GM21367 (cell line): Measurements from ENCODE around the gene SLC6A9.
A peak's percentile ranks its signal among the peaks of the same experiment; 100 is the strongest.

Experiments used
- ATAC-seq: cut with Tn5 transposase; IDR thresholded peaks from one replicate; pipeline ENCODE4 v1.9.1; 2021; ENCODE audit not compliant: unreplicated experiment

The SLC6A9 gene

GRCh38 chr1:44008259-44008658 lies 23.0 kb downstream of the SLC6A9 start:
- no peak for ATAC-seq

GRCh38 chr1:44002606-44003157 lies 28.6 kb downstream of the SLC6A9 start:
- no peak for ATAC-seq

- no peak for ATAC-seq
Observed at GRCh38 chr1:44002165-44002564, 29.1 kb downstream of the SLC6A9 start.

GRCh38 chr1:44000122-44000665 lies 31.1 kb downstream of the SLC6A9 start:
- no peak for ATAC-seq

DNA sequence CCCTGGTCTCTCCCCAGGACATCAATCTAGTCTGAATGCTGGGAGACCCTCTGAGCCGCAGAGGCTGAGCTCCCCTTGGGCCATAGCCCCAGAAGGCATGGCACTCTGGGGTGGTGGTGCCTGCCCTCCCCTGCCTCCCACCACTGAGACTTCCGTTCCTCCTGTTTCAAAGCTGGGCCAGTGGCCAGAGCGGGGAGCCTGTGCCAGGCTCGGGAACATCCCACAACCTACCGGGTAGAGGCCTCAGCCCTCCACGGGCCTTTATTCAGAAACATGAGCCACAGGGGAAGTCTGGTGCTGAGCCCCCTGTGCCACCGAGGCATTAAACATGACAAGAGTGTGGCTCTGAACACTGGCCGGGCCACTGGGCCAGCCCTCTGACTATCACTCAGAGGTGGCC lies 31.8 kb downstream of the SLC6A9 start:
- ATAC-seq, result no peak

DNA sequence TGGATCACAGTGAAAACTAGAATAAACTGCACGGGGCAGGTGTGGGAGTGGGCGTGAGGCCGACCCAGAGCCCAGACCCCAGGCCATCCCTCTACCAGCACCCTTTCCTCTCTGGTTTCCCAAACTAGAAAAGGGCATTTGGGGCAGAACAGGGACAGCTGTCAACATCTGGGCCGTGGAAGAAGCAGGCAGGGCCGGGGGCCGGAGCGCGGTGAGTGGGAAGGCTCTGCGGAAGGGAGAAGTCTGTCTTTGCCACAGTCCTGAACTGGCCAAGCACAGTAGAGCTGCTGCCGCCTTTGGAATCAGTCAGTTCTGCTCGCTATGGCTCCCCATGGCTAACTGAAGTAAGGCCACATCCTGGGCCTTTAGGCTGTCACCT lies 33.3 kb downstream of the SLC6A9 start:
- no peak for ATAC-seq

DNA sequence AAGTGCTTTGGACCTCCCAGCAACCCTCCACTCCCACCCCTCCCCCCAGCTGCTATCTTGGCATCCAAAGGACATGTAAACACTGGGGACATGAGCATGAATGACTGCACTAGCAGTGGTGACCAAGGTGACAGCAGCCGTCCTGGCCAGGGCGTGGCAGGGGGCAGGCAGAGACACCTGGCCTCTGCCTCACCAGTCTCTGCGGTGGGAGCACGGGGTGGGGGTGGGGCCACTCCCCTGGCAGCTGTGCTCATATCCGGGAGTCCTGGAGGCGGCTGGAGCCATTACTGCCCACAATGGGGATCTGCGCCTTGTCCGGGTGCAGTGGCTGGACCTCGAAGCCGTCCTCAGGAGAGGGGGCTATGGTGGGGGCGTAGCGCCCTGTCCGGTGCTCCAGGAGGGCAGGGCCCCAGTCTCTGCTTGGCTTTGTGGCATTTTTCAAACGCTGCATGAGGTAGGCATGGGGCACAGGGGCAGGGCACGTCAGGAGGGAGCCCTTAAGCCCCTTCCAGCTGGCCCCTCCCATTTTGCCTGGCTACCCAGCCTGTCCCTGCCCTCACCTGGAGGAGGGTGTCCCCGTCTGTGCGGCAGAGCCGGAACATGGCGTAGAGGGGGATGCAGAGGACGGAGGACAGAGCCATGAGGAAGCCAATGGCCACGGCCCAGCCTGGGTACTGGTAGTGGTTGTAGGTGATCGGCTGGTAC lies 33.8 kb downstream of the SLC6A9 start:
- no peak for ATAC-seq

DNA sequence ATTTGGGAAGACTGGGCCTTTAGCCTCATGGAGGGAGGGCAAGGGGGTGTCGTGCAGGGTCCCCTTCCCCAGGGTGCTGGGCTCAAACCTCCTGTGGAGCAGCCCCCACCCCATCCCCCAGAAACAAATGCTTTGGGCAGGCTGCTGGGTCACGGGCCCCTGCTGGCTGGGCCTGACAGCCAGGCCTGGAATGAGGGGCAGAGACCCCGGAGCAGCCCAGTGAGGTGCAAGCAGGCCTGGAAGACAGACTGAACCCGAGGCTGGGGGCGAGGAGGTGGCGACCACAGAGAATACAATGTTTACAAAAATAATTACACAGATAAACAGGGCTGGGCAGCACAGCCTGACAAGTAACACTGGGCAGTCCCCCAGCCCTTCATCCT lies 34.5 kb downstream of the SLC6A9 start:
- no peak for ATAC-seq

GRCh38 chr1:43995984-43996732 lies 35.1 kb downstream of the SLC6A9 start:
- no peak for ATAC-seq

DNA sequence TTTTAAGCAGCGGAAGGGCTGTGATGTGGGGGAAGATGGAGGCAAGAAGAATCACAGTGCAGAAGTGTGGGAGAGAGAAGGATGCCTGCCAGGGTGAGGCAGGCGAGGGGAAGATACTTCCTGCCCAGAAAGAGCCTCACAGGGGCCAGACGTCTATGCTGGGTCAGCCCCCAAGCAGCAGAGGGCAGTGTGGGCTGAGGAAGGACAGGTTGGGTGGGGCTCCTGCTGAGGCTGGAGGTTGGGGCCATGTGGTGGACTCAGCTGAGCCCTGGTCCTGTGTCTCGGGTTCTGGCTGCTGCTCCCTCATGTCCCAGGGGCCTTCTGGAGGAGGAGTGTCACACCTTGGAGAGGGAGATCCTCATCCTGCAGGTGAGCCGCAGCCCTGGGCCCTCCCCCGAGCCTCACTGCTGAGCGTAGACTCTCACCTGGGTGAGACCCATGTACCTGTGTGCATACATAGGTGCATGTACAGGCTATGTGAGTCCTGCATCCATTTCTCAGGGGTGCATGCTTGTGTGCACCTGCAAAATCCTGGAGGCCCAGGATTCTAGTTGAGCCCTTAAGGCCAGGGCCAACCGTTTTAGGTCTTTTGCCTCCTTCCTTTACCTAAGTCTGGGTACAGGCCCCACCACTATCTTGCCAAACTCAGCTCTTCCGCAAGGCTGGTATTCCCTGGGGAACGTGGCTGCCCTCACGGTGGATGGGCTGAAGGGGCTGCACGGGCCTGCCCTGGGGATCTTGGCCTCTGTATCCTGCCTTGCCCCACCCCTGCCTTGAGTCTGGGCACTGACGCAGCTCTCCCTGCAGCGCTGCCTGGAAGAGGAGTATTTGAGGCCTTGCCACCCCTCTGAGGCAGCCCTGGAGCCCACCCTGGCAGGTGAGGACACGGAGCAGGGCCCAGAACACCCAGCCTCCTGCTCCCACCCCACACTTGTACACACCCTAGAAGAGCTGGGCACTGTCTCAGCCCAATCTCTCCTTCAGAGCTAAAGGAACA lies 36.2 kb downstream of the SLC6A9 start:
- ATAC-seq, result no peak

GRCh38 chr1:43994071-43994470 lies 37.2 kb downstream of the SLC6A9 start:
- no peak for ATAC-seq

DNA sequence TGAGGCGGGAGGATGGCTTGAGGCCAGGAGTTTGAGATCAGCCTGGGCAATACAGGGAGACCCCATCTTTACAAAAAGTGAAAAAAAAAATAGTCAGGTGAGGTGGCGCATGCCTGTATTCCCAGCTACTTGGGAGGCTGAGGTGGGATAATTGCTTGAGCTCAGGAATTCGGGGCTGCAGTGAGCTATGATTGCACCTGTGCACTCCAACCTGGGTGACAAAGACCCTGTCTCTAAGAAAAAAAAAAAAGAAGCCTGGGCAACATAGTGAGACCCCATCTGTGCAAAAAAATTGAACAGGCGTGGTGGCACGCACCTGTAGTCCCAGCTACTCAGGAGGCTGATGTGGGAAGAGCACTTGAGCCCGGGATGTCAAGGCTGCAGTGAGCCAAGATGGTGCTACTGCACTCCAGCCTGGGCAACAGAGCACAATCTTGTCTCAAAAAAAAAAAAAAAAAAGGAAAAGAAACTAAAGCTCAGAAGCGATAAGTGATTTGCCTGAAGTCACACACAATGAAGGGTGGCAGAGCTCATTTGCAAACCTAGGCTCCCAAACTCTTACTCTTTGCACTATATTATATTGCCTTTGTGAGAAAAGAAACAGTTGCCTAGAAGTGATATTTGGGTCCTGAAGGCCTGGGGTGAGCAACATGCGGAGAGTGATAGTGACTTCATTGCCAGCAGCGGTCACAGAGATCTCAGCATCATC lies 37.9 kb downstream of the SLC6A9 start:
- ATAC-seq, result no peak

DNA sequence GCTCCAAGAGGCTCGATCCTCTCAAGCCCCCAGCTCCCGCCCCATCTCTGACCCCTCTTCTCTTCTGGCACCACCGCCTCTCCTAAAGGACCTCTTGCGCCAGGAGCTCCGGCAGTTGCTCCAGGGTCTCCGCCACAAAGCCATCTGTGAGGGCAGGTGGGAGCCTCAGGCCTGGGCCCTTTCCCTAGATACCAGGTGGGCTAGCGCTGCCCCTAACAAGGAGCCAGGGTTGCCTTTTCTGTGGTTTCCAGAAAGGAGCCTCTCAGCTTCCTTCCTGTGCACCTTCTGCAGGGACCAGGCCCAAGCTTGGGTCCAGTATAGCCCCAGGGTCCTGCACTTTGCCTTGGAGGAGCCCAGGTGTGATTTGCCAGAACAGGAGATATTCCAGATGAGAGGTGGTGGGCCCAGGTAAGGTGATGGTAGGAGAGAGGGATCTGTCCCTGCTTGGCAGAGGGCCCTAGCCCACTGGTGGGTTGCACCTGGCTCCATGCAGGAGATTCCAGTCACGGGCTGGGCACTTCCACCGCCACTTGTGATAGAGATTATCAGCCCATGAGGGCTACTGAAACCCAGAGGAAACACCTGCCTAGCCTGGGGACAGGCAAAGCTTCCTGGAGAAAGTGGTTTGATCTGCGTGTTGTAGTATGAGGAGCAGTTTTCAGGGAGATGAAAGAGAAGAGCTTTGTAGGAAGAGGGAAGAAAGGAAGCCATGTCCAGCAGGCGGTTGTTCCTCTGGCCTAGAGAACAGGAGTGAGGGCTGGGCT lies 38.8 kb downstream of the SLC6A9 start:
- no peak for ATAC-seq

GRCh38 chr1:43991476-43992231 lies 39.6 kb downstream of the SLC6A9 start, which contains the start of gene CCDC24:
TSS of gene CCDC24 (plus strand) at chr1:43991599. CDS start at chr1:43991879, 280 bp downstream.
- ATAC-seq, result peak; percentile 58

GRCh38 chr1:43991200-43991475 lies 40.1 kb downstream of the SLC6A9 start:
- ATAC-seq, result no peak

- ATAC-seq, result no peak
Observed at GRCh38 chr1:43990271-43991199, 40.7 kb downstream of the SLC6A9 start.

DNA sequence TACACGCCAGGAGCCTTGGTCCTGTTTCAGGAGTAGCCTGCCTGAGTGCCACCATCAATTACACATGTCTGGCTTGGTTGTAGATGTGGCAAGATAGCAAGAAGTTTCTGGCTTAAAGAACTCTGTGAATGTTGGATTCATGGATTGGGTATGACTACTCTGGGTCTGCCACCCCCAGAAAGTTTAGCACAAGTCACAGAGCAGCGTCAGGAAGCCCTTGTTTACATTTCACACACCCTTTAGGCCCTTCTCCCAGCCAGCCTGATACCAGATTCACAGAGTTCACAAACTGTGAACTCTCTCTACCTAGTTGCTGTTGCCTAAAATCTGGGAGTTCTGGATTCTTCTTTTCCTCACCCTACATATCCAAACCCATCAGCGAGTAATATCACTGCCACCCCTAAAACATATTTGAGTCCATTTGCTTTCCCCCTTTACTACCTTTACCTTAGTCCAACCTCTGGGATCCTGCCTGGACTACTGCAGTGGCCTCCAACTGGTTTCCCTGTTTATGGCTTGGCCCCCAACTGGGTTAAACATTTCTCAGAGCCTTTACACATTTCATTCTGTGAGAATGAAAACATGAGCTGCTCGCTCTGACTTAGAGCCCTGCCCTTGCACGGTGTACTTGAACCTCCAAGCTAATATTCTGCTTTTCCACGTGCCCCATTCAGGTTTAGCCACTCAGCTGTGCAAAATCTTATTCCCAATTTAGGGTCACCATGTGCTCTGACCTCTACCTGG lies 43.9 kb downstream of the SLC6A9 start:
- ATAC-seq, result no peak
